T47D (cell line): ENCODE measurements around the gene KRTAP5-3.

Experiments used
- DNase-seq, 2 experiments: peaks; one replicate each; pipeline versions ENCODE4 v3.0.0 to v3.0.0-alpha.2; 2011 to 2012; ENCODE audit warnings: low read depth in 1 of 2, low spot score in 1 of 2
- JUND ChIP-seq: IDR thresholded peaks from 2 replicates; pipeline ENCODE4 v1.6.1; 2012; ENCODE audit warnings: low read depth
- in situ Hi-C: cut with HindIII; loops from 2 replicates; pipeline ENCODE4 v1.10.0; 2016; ENCODE audit warnings: low sequenced_read_pairs, low pct_unique_long_range_greater_than_20kb

KRTAP5-3 gene

DNA sequence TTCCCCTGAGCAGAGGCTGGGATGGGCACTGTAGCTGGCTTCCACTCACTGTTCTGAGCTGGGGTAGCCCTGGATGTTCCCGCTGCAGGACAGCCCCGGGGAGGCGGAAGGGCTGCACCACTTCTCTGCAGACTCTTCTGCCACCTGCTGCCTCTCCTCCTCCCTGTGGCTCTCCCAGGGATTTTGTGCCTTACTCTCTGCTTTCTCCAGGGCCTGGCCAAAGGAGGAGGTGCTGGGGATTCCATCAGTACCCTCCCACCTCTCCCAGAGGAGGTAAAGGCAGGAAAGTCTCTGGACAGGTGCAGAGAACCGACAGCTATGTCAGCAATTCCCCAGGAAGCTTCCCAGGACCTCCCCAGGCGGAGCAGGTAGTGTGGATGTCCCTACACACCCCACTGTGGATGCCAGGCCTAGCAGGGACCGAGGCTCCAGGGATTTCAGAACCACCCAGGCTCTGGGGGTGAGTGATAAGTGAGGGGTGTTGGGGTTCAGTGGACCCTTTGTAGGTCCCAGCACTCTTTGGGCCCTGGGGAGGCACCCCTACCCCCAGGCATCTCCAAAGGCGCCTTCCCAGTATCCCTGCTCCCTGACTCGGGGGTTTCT, 47.5 kb downstream of the KRTAP5-3 start:
- TF ChIP-seq JUND = no peak
- in situ Hi-C loops = no loop called here
- DNase-seq = peak in 1 of 2 experiments; percentile 44

DNA sequence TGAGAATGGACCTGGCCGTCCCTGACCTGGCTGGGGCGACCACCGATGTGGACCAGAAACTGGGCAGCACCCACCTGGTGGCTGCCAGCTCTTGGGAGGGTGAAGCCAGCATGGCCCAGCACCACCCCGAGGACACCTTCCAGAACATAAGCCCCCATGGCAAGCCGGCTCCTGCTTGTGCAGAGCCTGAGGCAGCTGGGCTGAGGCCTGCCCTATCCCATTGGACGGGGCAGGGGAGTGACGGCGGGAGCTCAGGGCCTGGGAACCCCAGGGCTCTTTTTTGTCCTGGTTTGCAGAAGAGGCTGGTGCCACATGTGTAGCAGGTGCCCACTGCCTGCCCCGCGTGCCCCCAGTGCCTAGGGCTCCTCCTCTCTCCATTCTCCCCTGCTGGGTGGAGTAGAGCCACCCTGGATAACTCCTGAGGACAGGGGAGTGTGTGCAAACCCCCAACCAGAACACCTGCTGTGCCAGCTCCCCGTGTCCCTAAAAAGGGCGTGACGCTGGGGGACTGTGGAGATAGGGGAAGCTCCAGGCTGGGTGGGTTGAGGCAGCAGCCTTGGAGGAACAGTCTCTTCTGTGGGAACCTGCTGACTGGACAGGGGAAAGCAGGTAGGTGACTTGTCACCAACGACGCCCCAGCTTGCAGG, 48.1 kb downstream of the KRTAP5-3 start:
- no peak for DNase-seq
- in situ Hi-C loops = no loop called here

DNA sequence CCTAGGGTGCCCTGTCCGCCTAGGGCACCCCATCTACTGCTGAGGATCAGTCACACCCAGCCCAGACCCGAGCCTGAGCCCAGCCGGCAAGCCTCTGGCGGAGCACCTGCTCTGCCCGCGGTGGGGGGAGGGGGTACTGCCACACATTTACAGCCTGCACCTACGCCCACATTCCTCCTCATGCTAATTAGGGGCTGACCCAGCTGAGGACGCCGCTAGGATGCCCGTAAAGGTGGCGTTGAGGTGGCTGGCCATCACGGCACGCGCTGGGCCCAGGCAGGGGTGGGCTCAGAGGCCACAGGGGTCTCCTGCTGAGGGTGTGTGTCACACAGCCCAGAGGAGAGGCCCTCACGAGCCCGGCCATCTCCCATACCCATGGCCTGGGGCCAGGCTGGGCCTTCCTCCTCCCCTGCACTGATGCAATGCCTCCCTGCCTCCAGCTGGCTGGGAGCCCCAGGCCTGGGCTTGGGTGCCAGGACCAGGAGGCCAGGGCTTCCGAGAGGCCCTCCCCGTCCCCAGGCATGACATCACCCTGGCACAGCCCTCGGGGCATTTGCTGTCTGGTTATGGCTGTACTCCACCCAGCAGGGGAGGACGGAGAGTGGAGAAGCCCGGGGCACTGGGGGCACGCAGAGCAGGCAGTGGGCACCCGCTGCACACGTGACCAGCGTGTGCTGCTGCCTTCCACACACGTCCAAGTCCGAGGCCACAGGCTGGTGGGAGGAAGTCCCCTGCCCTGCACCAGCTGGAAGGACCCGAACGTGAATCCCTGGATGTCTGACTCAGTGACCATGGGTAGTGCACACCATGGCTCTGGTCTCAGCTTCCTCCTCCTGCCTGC, 48.9 kb downstream of the KRTAP5-3 start:
- in situ Hi-C loops = no loop called here
- DNase-seq = peak; percentile 91 to 99
- TF ChIP-seq JUND = peak; percentile 66; the same call in 1 of the 2 replicates

More for the DNA sequence above, 48.1 kb downstream of the KRTAP5-3 start:
- no peak for TF ChIP-seq JUND

- TF ChIP-seq JUND = no peak
- in situ Hi-C loops = no loop called here
- no peak for DNase-seq
Measured at GRCh38 chr11:1558775-1559110, 49.5 kb downstream of the KRTAP5-3 start.

GRCh38 chr11:1557904-1558774, 50.1 kb downstream of the KRTAP5-3 start:
- no peak for TF ChIP-seq JUND
- DNase-seq = peak; percentile 61 to 85
- in situ Hi-C loops = no loop called here
